Sigmoid colon (tissue), 7 donors: Measurements from ENCODE around the gene POLRMT. TPM values are rescaled to one million over a fixed set of nuclear protein-coding genes. Genes with fewer than 3 reads are reported as not detected.

ENCODE experiments used
- DNase-seq: peaks from one replicate; pipeline ENCODE4 v3.0.0-alpha.2; 2019
- H3K27ac ChIP-seq, 4 donors: fragments of 200-600 bp; sonication (generic); one replicate each; pipeline ENCODE4 v1.5.1; 2016 to 2019; ENCODE audit warnings: mild to moderate bottlenecking in 1 of 4
- H3K27me3 ChIP-seq, 3 donors: fragments of 200-600 bp; sonication (generic); one replicate each; pipeline ENCODE4 v1.5.1; 2019; ENCODE audit warnings: mild to moderate bottlenecking in 1 of 3
- H3K36me3 ChIP-seq, 4 donors: fragments of 200-600 bp; sonication (generic); one replicate each; pipeline ENCODE4 v1.5.1; 2016 to 2019
- H3K4me1 ChIP-seq, 4 donors: fragments of 200-600 bp; sonication (generic); one replicate each; pipeline ENCODE4 v1.5.1; 2017 to 2019
- H3K4me3 ChIP-seq, 4 donors: fragments of 200-600 bp; sonication (generic); one replicate each; pipeline ENCODE4 v1.5.1; 2017 to 2019; ENCODE audit warnings: mild to moderate bottlenecking in 2 of 4, moderate library complexity in 1 of 4
- H3K9me3 ChIP-seq, 4 donors: fragments of 200-600 bp in 3 of 4; sonication (generic) in 3 of 4; one replicate each; pipeline versions ENCODE4 v1.5.1 to v1.6.1; 2013 to 2019
- CTCF ChIP-seq, 4 experiments: fragments of 450-650 bp in 3 of 4; fragments of 200-600 bp in 1 of 4; IDR thresholded peaks; one replicate each; pipeline ENCODE4 v1.5.1; 2016 to 2019; ENCODE audit warnings: antibody characterized with exemption in 4 of 4, mild to moderate bottlenecking in 3 of 4, moderate library complexity in 2 of 4
- EP300 ChIP-seq, 4 donors: sonication (generic); formaldehyde crosslinking; IDR thresholded peaks; one replicate each; pipeline ENCODE4 v1.6.1; 2017; ENCODE audit warnings: antibody characterized with exemption in 4 of 4
- POLR2A ChIP-seq, 2 donors: fragments of 450-650 bp; IDR thresholded peaks; one replicate each; pipeline ENCODE4 v1.6.1; 2016; ENCODE audit warnings: antibody characterized with exemption in 2 of 2, mild to moderate bottlenecking in 2 of 2, moderate library complexity in 2 of 2
- POLR2AphosphoS5 ChIP-seq, 4 donors: sonication (generic); formaldehyde crosslinking; IDR thresholded peaks; one replicate each; pipeline ENCODE4 v1.6.1; 2017; ENCODE audit warnings: antibody characterized with exemption in 4 of 4
- WGBS, 2 donors: extraction: QIAGEN DNeasy Blood & Tissue Kit; methylation state at CpG; one replicate each; pipeline ENCODE4 v1.1.7; 2013; 5-methylcytosine and 5-hydroxymethylcytosine counted together
- intact Hi-C: fragments of 100-400 bp; cut with DNase I; formaldehyde crosslinking; loops from one replicate; pipeline ENCODE4 v1.15.1; 2023
- polyA plus RNA-seq, 3 donors: library from polyadenylated mRNA; stranded (reverse); fragments of 200-250 nt; gene quantifications; one replicate each; pipeline ENCODE4 v1.2.3, GENCODE V29; 2013
- total RNA-seq, 4 donors: library from RNA; depleted of rRNA; stranded (reverse); fragments of >200 nt; gene quantifications; one replicate each; pipeline ENCODE4 v1.1.0, GENCODE V29; 2016
- donor health status: healthy with polysubstance abuse.
- donor health status: Bipolar disorder and iron deficiency.
- donor health status: healthy.

Gene POLRMT
- total and polyA plus RNA-seq, 7 donors: 16.8 to 63.0 (median 24.0) TPM

GRCh38 chr19:597406-598315, 35.7 kb downstream of the POLRMT start:
- 65 to 76% methylated on average over 18 of the region's 18 CpGs for WGBS, 2 donors
- no peaks in the 10 kb centered on the region for H3K36me3 ChIP-seq
- H3K4me1 ChIP-seq: no peaks in the 10 kb centered on the region
- H3K27ac ChIP-seq: no peak overlapping the region
- H3K27me3 ChIP-seq: peaks cover 0 to 13% (median 0%) of the 10 kb centered on the region in 3 donors
- intact Hi-C loops: no loop called here
- no peaks in the 10 kb centered on the region for H3K9me3 ChIP-seq
- TF ChIP-seq CTCF (IDR thresholded peaks at IDR 0.05) (no peak), POLR2A (IDR thresholded peaks at IDR 0.05) (no peak), POLR2AphosphoS5 (IDR thresholded peaks at IDR 0.05) (no peak), EP300 (IDR thresholded peaks at IDR 0.05) (no peak)
- H3K4me3 ChIP-seq: no peak overlapping the region
- no peak for DNase-seq

GRCh38 chr19:596263-596655, 37.1 kb downstream of the POLRMT start:
- H3K4me1 ChIP-seq: peaks cover 0 to under 1% (median 0%) of the 10 kb centered on the region in 4 donors
- no peak overlapping the region for H3K27ac ChIP-seq
- TF ChIP-seq POLR2AphosphoS5 (IDR thresholded peaks at IDR 0.05) (no peak), POLR2A (IDR thresholded peaks at IDR 0.05) (no peak), EP300 (IDR thresholded peaks at IDR 0.05) (no peak), CTCF (IDR thresholded peaks at IDR 0.05) (no peak)
- intact Hi-C loops: no loop called here
- 82 to 89% methylated on average over 16 of the region's 16 CpGs for WGBS, 2 donors
- DNase-seq: no peak
- H3K9me3 ChIP-seq: no peaks in the 10 kb centered on the region
- H3K36me3 ChIP-seq: no peaks in the 10 kb centered on the region
- no peak overlapping the region for H3K4me3 ChIP-seq
- H3K27me3 ChIP-seq: peaks cover 8 to 27% (median 11%) of the 10 kb centered on the region in 3 donors

DNA sequence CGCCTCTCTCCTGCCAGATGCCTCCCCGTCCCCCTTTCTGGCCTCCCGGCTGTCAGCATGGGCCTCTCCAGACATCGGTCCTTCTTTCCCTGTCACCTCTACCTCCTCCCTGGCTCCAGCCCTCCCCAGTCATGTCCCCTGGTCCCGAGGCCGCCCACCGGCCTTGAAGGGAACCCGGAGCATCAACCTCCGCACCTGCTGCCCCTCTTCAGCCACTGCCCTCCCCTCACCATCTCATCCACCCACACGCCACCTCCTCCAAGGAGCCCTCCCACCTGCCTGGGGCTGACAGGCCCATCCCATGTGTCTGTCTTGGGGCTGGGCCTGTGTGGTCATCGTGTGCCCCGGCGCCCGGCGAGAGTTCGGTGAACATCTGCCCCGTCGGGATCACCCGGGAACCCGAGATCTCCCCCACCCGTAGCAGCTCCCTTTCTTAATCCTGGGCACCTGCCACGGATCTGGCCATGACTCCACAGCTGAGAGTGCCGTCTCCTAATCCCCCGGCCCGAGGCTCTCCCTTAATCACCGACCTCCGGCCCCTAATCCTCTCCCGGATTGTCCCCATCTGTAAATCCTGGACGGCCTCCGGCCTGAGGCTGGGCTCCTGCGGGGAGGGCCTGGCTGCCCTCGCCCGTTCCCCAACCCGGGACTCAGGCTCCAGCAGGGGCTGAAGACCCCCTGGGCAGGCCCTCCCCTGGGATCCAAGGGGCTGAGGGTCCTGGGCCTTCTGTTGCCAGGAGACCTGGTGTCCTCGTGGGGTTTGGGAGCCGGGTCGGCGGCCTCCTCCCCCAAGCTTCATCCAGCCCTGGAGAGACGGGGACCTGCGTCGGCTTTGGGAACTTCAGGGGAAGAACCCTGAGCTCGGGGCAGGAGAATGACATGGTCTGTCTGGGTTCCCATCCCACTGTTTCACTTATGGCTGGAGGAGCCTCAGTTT, 37.7 kb downstream of the POLRMT start:
- intact Hi-C loops: no loop called here
- peaks cover 0 to 7% (median 3%) of the 10 kb centered on the region in 4 donors for H3K4me1 ChIP-seq
- no peaks in the 10 kb centered on the region for H3K9me3 ChIP-seq
- no peak overlapping the region for H3K27ac ChIP-seq
- peaks cover 15 to 34% (median 18%) of the 10 kb centered on the region in 3 donors for H3K27me3 ChIP-seq
- no peak for DNase-seq
- no peak overlapping the region for H3K4me3 ChIP-seq
- H3K36me3 ChIP-seq: no peaks in the 10 kb centered on the region
- WGBS, 2 donors: 69 to 75% methylated on average over 42 of the region's 42 CpGs
- TF ChIP-seq POLR2AphosphoS5 (IDR thresholded peaks at IDR 0.05) (no peak), CTCF (IDR thresholded peaks at IDR 0.05) (no peak), EP300 (IDR thresholded peaks at IDR 0.05) (no peak), POLR2A (IDR thresholded peaks at IDR 0.05) (no peak)

- peaks cover 0 to 13% (median 9%) of the 10 kb centered on the region in 4 donors for H3K4me1 ChIP-seq
- intact Hi-C loops: no loop called here
- 65 to 78% methylated on average over 24 of the region's 24 CpGs for WGBS, 2 donors
- no peaks in the 10 kb centered on the region for H3K9me3 ChIP-seq
- H3K27ac ChIP-seq: no peak overlapping the region
- TF ChIP-seq EP300 (IDR thresholded peaks at IDR 0.05): no peak
- no peak overlapping the region for H3K4me3 ChIP-seq
- DNase-seq: no peak
- H3K27me3 ChIP-seq: peaks cover 20 to 40% (median 22%) of the 10 kb centered on the region in 3 donors
- H3K36me3 ChIP-seq: no peaks in the 10 kb centered on the region
Observed at GRCh38 chr19:594265-594870, 39.0 kb downstream of the POLRMT start.
